ENCODE results near the gene SHISAL2A.
A peak's percentile ranks its signal among the peaks of the same experiment; 100 is the strongest.

Gene SHISAL2A

DNA sequence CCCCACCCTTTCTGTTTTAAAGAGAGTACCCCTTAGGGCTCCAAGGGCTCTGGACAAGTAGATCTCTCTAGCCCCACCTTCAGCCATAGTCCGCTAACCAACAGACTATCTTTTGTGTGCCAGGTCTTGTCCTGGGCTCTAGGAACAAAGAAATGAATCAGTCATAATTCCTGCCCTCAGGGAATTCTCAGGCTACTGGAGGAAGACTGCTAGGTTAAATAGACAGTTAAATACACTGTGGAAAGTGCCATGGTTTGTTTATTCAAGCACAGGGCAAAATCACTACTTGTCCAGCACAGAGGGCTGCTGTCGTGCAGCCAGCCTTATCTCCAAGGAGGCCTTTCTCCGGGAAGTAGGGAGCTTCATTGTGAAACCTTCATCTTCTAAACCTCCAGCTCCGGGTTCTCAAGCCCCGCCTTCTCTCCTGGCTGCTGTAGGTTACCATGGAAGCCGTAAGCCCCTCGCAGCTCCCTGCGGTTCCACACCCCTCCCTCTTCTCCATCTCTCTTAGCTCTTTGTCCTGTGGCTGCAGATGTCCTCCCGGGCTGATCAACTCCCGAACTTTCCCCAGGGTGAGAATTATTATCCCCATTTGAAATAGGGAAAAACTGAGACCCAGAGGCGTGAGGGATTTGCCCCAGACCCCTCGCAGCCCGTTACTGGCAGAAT lies 29.8 kb downstream of the SHISAL2A start:
- peak; percentile 33 for DNase-seq

DNA sequence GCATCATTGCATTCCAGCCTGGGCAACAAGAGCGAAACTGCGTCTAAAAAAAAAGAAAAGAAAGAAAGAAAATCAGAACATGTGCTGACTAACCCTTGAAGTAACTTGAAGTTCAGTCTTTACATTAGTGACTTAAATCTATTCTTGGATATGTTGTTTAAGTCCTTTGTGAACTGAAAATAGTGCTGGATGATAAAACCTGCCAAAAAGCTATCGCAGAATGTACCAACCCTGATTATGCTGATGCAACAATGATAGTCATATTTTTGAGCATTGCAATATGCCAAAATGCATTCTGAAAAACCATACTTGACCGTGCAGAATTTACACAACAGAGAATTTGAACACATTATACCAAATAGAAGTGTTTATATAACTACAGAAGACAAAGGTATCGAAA lies 30.7 kb downstream of the SHISAL2A start:
- no peak for DNase-seq

DNA sequence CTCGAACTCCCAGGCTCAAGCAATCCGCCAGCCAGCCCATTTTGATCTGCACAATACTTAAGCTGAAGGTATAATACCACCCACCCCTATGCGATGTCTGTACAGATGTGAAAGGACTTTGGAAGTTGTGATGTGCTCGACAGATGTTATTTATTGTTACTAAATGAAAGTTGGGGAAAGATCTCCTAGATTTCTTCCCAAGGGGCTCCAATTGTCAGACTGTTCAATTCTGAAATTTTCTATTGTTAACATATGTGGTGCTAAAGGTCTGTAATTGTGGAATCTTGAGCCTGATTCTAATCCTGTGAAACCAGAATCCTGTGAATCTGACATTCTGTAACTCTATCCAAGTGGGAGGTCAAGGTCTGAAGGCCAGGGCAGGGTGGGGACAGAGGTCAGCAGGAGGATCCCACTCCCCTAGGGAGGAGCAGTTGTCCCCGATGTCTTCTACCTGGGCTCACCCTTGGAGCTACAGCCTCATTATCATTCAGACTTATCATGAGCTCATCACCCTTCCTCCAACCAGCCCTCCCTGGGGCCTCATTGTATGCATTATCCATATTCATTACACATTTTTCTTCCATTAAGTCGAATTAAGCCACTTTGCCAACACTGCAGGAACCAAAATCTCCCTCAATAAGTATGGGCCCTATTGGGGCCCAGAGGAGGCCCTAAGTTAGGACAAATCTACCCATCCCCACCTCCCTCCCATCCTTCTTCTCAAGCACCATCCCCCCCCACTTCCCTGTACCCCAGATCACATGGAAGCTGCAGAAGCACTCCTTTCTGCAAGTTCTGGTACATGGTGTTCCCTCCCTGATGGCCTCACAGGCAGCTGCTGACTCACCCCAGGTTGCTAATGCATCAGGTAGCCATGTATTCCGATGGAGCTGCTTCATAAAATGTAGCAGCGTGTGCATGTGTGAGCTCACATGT lies 32.3 kb downstream of the SHISAL2A start:
- DNase-seq = no peak

DNA sequence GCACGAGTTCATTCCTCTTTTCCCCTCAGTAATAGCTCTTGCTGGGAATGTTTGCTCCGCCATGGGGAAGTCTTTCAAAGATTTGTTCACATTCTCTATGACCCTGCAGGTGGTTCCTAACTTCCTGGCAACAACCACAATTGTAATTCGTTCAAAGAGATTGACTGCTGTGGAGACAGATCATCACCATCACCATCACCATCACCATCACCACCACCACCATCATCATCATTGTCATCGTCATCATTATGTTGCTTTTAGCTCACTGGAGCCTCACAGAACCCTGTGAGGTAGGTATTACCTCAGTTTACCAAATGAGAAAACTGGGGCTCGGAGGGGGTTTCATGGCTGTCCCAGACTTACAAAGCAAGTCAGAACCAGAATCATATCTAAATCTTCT lies 34.3 kb downstream of the SHISAL2A start:
- no peak for DNase-seq

DNA sequence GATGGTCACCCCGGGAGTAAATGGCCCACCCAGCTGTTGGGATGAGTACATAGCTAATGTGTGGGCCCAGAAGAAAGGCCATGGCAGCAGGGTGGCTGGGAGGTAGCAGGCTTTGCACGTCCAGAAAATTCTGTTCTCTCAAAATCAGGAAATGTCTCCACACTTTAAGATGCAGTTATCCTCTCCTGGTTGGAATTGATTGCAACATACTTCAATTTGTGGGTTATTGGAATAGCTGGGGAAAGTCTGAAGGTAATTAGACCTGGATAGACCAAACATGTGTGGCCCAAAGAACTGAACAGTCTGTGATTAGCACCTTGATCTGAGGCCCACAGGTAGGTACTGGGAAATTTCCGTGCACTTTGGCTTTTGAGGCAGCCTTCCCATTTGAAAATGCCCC lies 35.0 kb downstream of the SHISAL2A start:
- no peak for DNase-seq

DNA sequence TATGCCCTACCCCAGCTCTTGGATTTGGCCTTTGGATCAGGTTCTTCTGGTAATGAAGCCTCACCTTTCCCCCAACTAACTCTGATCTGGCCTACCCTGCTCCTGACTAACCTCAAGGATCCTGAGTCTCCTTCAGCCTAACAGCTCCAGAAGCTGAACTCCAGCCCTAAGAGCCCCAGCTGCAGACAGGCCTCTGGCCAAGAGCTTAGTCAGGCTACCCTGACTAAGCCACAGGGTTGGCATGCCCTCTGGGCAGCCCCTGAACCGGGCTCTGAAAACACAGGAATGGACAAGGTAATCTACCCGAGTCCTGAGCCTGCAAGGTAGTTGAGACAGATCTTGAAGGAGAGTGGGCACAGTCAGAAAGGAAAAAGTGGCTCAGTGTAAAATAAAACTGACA lies 35.7 kb downstream of the SHISAL2A start:
- DNase-seq = no peak

DNA sequence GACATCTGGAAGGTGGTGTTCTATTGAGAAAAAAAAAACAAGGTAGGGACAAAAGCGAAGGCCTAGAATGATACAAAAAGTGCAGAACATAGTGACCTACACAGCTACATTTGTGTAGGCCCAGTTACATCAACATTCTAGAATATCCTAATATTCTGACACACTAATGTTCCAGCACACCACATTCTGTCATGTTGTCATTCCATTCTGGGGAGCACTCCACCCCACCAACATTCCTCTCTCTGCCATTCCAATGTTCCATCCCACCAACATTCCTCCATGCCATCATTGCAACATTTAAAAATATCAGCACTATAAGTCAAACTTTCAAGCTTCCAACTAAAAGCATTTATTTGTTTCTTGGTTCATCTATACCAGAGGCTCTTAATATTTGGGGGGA lies 36.7 kb downstream of the SHISAL2A start:
- DNase-seq = no peak

DNA sequence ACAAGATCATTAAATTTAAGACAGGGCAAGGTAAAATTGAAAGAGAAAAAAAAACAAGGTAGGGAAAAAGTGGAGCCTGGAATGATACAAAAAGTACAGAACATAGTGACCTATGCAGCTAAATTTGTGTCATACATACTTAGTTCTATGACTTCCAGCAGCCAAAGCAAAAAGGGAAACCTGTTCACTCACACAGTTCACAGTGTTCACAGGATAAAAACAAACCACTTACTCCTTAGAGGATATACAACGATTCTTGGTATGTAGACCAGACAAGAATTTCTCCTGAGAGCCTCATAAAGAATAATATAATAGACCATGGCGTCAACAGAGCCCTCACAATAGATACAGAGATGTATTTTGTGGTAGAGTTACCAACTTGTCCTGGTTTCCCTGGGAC lies 37.6 kb downstream of the SHISAL2A start:
- DNase-seq = no peak

DNA sequence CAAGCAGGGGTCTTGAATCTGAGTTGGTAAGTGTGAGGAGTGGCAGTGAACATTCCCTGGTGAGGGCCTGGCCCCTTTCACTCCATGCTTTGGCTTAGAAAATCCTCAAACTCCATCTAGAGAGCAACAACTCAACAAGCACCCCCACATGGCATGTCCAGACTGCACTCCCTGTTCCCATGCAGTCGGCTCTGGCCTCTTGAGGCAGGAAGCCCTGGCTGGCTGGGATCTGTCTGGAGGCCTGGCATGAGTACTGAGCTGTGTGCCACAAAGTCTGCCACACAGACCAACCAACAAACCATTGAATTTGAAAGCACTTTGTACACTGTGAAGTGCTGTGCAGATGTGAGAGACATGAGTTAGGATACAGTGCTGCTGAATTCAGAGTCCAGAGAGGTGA lies 40.0 kb downstream of the SHISAL2A start:
- DNase-seq = no peak

DNA sequence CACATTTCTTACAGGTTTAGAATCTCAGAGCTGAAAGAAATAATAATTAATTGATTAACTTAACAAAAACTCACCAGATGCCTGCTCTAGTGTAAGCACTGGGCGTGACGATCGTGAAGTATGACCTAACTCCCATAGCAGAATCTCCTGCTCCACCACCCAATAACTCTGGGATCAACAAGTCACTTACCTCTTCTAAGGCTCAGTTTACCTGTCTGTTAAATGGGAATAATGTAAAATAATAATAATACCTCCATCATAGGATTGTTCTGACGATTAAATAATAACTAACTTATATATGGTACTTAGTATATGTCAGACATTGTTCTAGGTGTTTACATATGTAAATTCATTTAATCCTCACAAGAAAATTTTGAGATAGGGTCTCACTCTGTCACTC lies 40.5 kb downstream of the SHISAL2A start:
- DNase-seq = no peak

DNA sequence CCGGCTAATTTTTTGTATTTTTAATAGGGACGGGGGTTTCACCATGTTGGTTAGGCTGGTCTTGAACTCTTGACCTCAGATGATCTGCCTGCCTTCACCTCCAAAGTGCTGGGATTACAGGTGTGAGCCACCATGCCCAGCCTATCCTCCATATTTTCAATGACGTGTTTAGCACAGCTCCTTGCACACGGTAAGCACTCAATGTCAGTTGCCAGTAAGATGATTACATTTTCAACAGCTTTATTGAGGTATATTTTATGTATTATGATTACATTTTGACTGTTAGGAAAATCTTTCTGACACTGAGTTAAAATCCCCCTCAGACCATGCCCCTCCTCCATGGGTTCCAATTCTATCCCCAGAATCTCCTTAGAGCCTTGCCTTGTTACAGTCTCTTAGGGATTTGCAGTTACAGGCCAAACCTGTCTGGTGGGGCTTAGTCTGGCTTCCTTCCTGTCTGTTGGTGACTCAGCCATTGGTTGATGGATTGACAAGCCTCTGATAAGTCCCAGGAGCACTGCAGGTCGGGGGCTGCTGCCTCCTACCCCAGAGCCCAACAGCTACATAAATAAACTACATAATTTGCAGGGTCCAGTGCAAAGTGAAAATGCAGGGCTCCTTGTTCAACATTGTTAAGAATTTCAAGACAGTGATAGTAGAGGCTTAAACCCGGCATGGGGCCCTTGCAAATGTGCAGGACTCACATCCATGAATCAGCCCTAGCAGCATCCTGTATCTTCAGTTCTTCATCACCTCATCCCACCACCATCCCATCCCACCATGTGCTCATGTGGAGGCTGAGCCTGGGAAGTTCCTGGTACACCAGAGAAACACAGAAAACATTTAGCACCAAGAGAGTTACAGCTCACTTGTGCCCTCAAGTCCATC lies 41.8 kb downstream of the SHISAL2A start:
- DNase-seq = no peak

DNA sequence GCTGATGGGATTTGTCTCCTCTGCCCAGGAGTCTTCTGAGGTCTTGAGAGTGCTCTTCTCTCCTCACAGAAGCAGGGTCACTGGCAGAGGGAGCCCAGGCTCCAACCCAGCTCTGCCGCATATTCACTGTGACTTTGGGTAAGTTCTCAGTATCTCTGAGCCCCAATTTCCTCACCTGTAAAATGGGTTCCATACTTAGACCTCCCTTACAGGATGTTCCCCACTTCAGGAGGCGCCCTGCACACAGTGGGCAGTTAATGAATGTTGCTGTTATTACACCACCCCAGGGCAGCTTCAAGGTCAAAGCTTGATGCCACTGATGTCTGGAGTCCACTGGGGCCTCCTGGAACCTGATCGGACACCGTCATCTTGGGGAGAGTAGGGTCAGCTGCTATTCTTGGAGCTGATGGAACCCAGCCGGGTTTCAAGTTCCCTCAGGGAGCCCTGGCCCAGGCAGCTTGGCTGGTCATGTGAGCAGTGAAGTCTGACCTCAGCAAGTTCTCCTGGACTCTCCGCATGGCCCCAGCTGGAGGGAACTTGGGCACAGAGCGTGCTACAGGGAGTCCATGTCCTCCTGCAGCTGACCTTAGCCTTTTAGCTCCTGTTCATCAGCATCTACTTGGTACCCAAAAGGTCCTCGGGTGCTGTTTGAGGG lies 43.4 kb downstream of the SHISAL2A start:
- DNase-seq = no peak

DNA sequence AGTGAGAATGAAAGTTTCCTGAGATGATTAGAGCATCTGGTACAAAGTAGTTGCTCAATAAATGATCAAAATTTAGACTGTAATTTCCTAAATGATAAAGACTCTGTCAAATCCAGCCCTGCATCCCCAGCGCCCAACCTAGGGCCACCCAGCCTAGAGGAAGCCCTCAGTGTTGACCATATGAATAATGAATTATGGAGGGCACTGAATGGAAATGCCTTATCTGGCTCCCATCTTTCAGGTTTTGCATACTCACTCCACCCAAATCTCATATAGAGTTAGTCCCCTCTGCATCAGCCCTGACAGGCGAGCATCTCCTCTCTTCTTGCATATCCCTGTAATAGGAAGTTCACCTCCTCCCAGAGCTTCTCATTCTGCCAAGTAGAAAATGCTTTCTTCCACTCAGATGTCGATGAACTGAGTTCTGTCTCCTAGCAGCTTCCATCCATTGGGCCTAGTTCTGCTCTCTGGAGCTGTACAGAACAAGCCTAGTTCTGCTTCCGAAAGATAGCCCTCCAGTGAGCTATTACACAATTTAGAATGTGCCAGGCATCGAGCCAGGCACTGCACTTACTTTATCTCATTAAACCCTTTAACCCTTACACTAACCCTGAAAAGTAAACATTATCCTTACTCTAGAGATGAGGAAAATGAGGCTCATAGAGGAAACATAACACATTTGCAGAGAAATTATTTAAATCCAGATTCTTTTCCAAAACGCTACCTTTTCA lies 44.3 kb downstream of the SHISAL2A start:
- peak; percentile 2 for DNase-seq

DNA sequence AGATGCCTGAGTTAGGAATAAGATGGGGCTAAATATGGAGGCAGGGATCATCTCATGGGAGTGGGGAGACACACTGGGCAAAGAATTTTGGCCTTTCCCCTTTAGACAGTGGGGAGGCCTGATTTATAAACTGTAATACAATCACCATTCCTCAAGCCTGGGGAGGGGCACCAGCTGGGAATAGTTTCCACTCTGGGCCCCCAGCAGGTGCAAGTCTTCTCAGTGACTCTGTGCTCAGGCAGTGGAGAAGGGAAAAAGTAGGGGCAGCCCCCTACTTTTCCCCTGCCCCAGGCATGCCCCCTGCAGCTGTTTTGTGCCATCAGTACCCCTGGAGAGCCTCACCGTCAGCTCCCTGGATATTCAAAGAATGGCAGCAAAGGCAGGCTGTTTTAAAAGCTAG lies 46.1 kb downstream of the SHISAL2A start:
- no peak for DNase-seq

DNA sequence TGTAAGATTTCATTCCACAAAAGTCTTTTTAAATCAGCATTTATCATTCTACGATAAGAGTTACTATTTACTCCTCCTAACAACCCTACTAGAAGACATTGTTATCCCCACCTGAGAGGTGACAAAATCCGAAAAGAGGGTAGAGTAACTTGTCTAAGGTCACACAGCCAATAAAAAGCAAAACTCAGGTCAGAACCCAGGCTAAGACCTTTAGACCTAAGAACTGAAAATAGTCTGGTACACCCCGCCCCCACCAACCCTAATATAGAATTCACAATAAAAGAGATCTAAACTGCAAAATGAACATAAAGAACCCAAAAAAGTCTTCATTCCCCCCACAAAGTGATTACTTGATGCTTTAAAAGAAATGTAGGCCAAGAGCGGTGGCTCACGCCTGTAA lies 46.5 kb downstream of the SHISAL2A start:
- DNase-seq = no peak

DNA sequence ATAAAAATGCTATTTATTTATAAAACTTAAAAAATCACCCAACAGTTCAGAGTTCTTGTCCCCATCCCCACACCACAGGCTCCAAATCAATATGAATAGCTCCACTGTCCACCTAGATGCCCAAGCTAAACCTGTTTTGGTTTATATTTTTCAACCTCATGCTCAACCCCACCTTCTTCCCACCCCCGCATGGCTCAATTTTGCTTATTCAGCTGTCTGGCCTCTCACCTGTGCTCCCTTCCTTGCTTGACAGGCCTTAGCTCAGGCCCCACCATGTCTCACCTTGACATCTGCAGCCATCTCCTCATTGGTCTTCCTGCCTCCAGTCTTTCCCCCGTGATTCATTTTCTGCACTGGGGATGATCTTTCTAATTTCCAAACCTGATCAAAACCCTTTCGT lies 47.4 kb downstream of the SHISAL2A start:
- no peak for DNase-seq

DNA sequence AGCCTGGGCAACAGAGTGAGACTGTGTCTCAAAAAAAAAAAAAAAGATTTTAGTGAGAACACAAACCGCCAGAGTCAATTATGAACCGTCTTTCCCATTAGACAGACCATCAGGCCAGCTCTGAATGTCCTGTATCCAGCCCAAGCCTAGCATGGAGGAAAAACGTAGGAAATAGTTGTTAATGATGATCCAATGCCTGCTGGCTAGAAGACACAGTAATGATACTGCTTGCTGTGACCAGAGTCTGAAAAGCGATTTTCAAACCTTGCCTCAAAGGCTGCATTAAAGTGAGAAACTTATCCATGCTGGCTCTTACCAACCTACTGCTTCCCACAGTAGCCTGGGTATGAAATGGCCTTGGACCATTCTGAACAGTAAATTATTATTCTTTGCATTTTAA lies 48.2 kb downstream of the SHISAL2A start:
- DNase-seq = no peak

DNA sequence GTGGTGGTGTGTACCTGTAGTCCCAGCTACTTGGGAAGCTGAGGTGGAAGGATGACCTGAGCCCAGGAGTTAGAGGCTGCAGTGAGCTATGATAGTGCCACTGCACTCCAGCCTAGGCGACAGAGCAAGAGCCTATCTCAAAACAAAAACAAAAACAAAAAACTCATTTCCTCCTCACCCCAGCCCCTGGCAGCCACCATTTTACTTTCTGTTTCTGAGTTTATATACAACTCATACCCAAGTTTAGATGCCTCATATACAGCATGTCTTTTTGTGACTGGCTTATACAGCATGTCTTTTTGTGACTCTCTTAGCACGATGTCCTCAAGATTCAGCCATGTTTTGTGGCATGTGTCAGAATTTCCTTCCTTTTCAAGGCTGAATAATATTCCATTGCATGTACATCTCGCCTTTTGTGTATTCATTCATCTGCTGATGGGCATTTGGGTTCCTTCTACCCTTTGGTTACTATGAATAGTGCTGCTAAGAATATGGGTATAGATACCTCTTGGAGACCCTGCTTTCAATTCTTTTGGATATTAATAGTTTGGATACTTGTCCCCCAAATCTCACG lies 50.5 kb downstream of the SHISAL2A start:
- no peak for DNase-seq

DNA sequence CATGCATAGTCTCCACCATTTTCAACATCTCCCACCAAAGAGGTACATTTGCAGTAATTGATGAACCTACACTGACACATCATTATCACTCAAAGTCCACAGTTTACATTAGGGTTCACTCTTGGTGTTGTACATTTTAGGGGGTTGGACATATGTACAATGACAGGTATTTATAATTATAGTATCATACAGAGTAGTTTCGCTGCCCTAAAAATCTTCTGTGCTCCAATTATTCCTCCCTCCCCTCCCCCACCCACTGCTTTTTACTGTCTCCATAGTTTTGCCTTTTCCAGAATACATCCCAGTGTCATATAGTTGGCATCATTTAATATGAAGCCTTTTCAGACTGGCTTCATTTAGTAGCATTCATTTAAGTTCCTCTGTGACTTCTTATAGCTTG lies 51.6 kb downstream of the SHISAL2A start:
- DNase-seq = no peak

DNA sequence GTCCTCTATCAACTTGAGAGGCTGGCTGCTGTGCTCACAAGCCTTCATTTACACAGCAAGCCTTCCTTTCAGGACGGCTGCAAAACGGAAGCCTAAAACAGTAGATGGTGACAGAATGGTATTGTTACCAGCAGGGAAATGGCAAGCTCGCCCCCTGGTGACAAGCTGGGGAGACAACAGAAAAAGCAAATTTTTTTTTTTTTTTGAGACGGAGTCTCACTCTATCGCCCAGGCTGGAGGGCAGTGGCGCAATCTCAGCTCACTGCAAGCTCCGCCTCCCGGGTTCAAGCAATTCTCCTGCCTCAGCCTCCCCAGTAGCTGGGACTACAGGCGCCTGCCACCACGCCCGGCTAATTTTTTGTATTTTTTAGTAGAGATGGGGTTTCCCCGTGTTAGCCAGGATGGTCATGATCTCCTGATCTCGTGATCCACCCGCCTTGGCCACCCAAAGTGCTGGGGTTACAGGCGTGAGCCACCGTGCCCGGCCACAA lies 53.3 kb downstream of the SHISAL2A start:
- peak; percentile 15 for DNase-seq

DNA sequence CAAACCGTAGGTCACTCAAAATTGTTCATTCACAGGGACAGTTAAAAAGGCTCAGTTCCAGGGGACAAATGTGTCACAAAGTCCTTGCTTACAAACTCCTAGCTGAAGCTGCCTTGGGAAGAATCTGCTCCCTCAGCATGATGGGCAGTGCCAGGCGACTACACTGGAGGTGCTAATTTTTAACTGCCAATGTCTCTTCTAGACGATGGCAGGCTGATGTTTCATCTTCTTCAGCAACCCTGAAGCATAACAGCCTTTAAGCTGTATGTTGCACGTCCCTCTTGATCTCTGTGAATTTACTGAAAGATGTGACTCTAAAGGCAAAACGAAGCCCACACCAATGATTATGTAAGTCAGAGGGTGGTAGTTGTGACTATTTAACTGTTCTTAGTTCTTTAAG lies 53.9 kb downstream of the SHISAL2A start:
- DNase-seq = no peak

DNA sequence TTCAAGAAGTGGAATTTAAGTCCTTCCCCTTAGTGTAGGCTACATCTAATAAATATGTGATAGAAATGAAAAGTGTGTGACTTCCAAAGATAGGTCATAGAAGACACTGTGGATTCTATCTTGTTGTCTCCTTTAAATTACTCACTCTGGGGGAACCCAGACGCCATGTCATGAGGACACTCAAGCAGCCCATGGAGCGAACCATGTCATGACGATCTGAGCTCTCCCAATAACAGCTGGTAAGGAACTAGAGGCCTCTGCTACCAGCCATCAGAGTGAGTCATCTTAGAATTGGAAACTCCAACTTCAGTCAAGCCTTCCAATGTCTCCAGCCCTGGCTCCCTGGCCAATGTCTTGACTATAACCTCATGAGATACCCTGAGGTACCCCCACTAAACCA lies 58.9 kb downstream of the SHISAL2A start:
- DNase-seq = no peak

All from NCI-H1092 treated with DMSO at 0.1 percent for 48 hours (cell line).